ENCODE data around the gene GABRE.

DNA sequence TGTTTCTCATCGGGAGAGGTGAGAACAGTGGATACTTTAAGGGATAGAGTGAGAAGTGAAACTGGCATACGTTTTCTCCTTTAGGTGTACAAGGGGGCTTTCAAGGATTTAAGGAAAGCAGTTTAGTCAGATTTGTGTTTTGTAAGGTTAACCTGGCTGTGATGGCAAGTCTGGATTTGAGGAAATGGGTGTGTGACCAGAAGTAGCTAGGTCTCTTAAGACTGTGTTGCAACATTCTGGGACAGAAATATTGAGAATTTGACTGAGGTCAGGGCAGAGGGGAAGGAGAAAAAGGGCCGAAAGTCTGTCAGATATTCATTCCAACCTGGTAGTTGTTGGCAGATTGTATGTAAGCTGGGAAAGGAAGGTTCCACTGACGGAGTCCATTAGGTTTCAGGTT lies 10.4 kb upstream of the GABRE start:
- TF ChIP-seq, protein P1, sequence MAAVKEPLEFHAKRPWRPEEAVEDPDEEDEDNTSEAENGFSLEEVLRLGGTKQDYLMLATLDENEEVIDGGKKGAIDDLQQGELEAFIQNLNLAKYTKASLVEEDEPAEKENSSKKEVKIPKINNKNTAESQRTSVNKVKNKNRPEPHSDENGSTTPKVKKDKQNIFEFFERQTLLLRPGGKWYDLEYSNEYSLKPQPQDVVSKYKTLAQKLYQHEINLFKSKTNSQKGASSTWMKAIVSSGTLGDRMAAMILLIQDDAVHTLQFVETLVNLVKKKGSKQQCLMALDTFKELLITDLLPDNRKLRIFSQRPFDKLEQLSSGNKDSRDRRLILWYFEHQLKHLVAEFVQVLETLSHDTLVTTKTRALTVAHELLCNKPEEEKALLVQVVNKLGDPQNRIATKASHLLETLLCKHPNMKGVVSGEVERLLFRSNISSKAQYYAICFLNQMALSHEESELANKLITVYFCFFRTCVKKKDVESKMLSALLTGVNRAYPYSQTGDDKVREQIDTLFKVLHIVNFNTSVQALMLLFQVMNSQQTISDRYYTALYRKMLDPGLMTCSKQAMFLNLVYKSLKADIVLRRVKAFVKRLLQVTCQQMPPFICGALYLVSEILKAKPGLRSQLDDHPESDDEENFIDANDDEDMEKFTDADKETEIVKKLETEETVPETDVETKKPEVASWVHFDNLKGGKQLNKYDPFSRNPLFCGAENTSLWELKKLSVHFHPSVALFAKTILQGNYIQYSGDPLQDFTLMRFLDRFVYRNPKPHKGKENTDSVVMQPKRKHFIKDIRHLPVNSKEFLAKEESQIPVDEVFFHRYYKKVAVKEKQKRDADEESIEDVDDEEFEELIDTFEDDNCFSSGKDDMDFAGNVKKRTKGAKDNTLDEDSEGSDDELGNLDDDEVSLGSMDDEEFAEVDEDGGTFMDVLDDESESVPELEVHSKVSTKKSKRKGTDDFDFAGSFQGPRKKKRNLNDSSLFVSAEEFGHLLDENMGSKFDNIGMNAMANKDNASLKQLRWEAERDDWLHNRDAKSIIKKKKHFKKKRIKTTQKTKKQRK (IDR thresholded peaks at IDR 0.05; ENCODE audit: low read depth, low read length) = no peak
- TF ChIP-seq, protein P2, sequence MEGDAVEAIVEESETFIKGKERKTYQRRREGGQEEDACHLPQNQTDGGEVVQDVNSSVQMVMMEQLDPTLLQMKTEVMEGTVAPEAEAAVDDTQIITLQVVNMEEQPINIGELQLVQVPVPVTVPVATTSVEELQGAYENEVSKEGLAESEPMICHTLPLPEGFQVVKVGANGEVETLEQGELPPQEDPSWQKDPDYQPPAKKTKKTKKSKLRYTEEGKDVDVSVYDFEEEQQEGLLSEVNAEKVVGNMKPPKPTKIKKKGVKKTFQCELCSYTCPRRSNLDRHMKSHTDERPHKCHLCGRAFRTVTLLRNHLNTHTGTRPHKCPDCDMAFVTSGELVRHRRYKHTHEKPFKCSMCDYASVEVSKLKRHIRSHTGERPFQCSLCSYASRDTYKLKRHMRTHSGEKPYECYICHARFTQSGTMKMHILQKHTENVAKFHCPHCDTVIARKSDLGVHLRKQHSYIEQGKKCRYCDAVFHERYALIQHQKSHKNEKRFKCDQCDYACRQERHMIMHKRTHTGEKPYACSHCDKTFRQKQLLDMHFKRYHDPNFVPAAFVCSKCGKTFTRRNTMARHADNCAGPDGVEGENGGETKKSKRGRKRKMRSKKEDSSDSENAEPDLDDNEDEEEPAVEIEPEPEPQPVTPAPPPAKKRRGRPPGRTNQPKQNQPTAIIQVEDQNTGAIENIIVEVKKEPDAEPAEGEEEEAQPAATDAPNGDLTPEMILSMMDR (IDR thresholded peaks at IDR 0.05 in 2 of 3, conservative IDR thresholded peaks at IDR 0.05 in 1 of 3; ENCODE audit: control insufficient read depth in 2 of 3, extremely low read depth in 1 of 3, insufficient read depth in 1 of 3, low read depth in 3 of 3, low read length in 3 of 3) = no peak
- TF ChIP-seq, protein P3, sequence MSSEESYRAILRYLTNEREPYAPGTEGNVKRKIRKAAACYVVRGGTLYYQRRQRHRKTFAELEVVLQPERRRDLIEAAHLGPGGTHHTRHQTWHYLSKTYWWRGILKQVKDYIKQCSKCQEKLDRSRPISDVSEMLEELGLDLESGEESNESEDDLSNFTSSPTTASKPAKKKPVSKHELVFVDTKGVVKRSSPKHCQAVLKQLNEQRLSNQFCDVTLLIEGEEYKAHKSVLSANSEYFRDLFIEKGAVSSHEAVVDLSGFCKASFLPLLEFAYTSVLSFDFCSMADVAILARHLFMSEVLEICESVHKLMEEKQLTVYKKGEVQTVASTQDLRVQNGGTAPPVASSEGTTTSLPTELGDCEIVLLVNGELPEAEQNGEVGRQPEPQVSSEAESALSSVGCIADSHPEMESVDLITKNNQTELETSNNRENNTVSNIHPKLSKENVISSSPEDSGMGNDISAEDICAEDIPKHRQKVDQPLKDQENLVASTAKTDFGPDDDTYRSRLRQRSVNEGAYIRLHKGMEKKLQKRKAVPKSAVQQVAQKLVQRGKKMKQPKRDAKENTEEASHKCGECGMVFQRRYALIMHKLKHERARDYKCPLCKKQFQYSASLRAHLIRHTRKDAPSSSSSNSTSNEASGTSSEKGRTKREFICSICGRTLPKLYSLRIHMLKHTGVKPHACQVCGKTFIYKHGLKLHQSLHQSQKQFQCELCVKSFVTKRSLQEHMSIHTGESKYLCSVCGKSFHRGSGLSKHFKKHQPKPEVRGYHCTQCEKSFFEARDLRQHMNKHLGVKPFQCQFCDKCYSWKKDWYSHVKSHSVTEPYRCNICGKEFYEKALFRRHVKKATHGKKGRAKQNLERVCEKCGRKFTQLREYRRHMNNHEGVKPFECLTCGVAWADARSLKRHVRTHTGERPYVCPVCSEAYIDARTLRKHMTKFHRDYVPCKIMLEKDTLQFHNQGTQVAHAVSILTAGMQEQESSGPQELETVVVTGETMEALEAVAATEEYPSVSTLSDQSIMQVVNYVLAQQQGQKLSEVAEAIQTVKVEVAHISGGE (CRISPR knock-in tag; IDR thresholded peaks at IDR 0.05) = no peak
